HEK293T (cell line): ENCODE data around the gene PHLPP1.

Experiments used
- CTCF ChIA-PET: fragments of 350-600 bp; formaldehyde crosslinking; extraction: SDS; loops from one replicate; lab custom pipeline; 2021; ENCODE audit warnings: antibody characterized with exemption, inconsistent platforms; lab: Yijun Ruan, JAX
- POLR2A ChIA-PET: fragments of 350-600 bp; formaldehyde crosslinking; extraction: SDS; loops from one replicate; lab custom pipeline; 2020; ENCODE audit warnings: antibody characterized with exemption, inconsistent platforms; lab: Yijun Ruan, JAX
- DNase-seq: peaks from one replicate; pipeline ENCODE4 v3.0.0; 2012; ENCODE audit warnings: mixed read lengths; ENCODE audit errors: extremely low spot score
- ARNT ChIP-seq: fragments of 450-650 bp; IDR thresholded peaks from 2 replicates; pipeline ENCODE4 v1.6.1; 2017; ENCODE audit warnings: mild to moderate bottlenecking
- BHLHE40 ChIP-seq: fragments of 450-650 bp; IDR thresholded peaks from 2 replicates; pipeline ENCODE4 v1.6.1; 2016; ENCODE audit warnings: mild to moderate bottlenecking, moderate library complexity, borderline replicate concordance
- CTBP1 ChIP-seq: fragments of 450-650 bp; IDR thresholded peaks from 2 replicates; pipeline ENCODE4 v1.6.1; 2016; ENCODE audit warnings: borderline replicate concordance
- ELF4 ChIP-seq: fragments of 450-650 bp; IDR thresholded peaks from 2 replicates; pipeline ENCODE4 v1.6.1; 2017; ENCODE audit warnings: antibody characterized with exemption
- FOXA1 ChIP-seq: fragments of 450-650 bp; IDR thresholded peaks from 2 replicates; pipeline ENCODE4 v1.6.1; 2016; ENCODE audit warnings: mild to moderate bottlenecking
- FOXK2 ChIP-seq: fragments of 450-650 bp; IDR thresholded peaks from 2 replicates; pipeline ENCODE4 v1.6.1; 2016; ENCODE audit warnings: mild to moderate bottlenecking
- FOXM1 ChIP-seq: fragments of 450-650 bp; IDR thresholded peaks from 2 replicates; pipeline ENCODE4 v1.6.1; 2017; ENCODE audit warnings: mild to moderate bottlenecking, borderline replicate concordance
- HDGF ChIP-seq: fragments of 450-650 bp; IDR thresholded peaks from 2 replicates; pipeline ENCODE4 v1.6.1; 2017; ENCODE audit warnings: antibody characterized with exemption, borderline replicate concordance
- L3MBTL2 ChIP-seq: fragments of 450-650 bp; conservative IDR thresholded peaks from 2 replicates; pipeline ENCODE4 v1.6.1; 2016; ENCODE audit warnings: mild to moderate bottlenecking
- LEF1 ChIP-seq: fragments of 450-650 bp; IDR thresholded peaks from 2 replicates; pipeline ENCODE4 v1.6.1; 2017; ENCODE audit warnings: mild to moderate bottlenecking, borderline replicate concordance
- NFRKB ChIP-seq: fragments of 450-650 bp; IDR thresholded peaks from 2 replicates; pipeline ENCODE4 v1.6.1; 2016; ENCODE audit warnings: mild to moderate bottlenecking, moderate library complexity
- PKNOX1 ChIP-seq: fragments of 450-650 bp; IDR thresholded peaks from 2 replicates; pipeline ENCODE4 v1.6.1; 2016
- SP1 ChIP-seq: fragments of 450-650 bp; IDR thresholded peaks from 2 replicates; pipeline ENCODE4 v1.6.1; 2017
- SUZ12 ChIP-seq: fragments of 450-650 bp; IDR thresholded peaks from 2 replicates; pipeline ENCODE4 v1.6.1; 2016; ENCODE audit warnings: mild to moderate bottlenecking
- TARDBP ChIP-seq: fragments of 450-650 bp; IDR thresholded peaks from 2 replicates; pipeline ENCODE4 v1.6.1; 2016
- ZNF384 ChIP-seq: fragments of 450-650 bp; IDR thresholded peaks from 2 replicates; pipeline ENCODE4 v1.6.1; 2016

Gene PHLPP1

GRCh38 chr18:62829936-62830335 is 114.6 kb downstream of the PHLPP1 start:
- no peak for DNase-seq
- POLR2A ChIA-PET = no interaction called here
- CTCF ChIA-PET = no interaction called here
- no peak for TF ChIP-seq SP1
- no peak for TF ChIP-seq ARNT
- no peak for TF ChIP-seq HDGF
- no peak for TF ChIP-seq FOXA1
- TF ChIP-seq ELF4 = no peak
- no peak for TF ChIP-seq ZNF384
- no peak for TF ChIP-seq L3MBTL2
- TF ChIP-seq PKNOX1 = no peak
- no peak for TF ChIP-seq CTBP1
- no peak for TF ChIP-seq FOXK2
- no peak for TF ChIP-seq SUZ12
- no peak for TF ChIP-seq LEF1
- no peak for TF ChIP-seq TARDBP
- no peak for TF ChIP-seq FOXM1
- TF ChIP-seq BHLHE40 = no peak
- TF ChIP-seq NFRKB = no peak

- POLR2A ChIA-PET = no interaction called here
- DNase-seq = no peak
- CTCF ChIA-PET = no interaction called here
- TF ChIP-seq NFRKB (no peak), FOXK2 (no peak), ELF4 (no peak), FOXA1 (no peak), SP1 (no peak), L3MBTL2 (no peak), FOXM1 (no peak), CTBP1 (no peak), TARDBP (no peak), BHLHE40 (no peak), PKNOX1 (no peak), ARNT (no peak), HDGF (no peak), SUZ12 (no peak), LEF1 (no peak), ZNF384 (no peak)
Observed at GRCh38 chr18:62832282-62832681, 116.9 kb downstream of the PHLPP1 start.

- ChIA-PET POLR2A (no interaction called here), CTCF (no interaction called here)
- no peak for DNase-seq
- TF ChIP-seq ELF4 (no peak), SP1 (no peak), L3MBTL2 (no peak), NFRKB (no peak), BHLHE40 (no peak), ZNF384 (no peak), FOXA1 (no peak), FOXM1 (no peak), PKNOX1 (no peak), FOXK2 (no peak), SUZ12 (no peak), HDGF (no peak), CTBP1 (no peak), LEF1 (no peak), ARNT (no peak), TARDBP (no peak)
Observed at GRCh38 chr18:62833494-62833893, 118.2 kb downstream of the PHLPP1 start.

GRCh38 chr18:62834715-62835114 is 119.4 kb downstream of the PHLPP1 start:
- POLR2A ChIA-PET = no interaction called here
- no peak for DNase-seq
- no peak for TF ChIP-seq FOXK2
- no peak for TF ChIP-seq L3MBTL2
- no peak for TF ChIP-seq PKNOX1
- TF ChIP-seq NFRKB = no peak
- TF ChIP-seq ELF4 = no peak
- TF ChIP-seq SP1 = no peak
- TF ChIP-seq LEF1 = no peak
- TF ChIP-seq FOXA1 = no peak
- TF ChIP-seq FOXM1 = no peak
- no peak for TF ChIP-seq SUZ12
- no peak for TF ChIP-seq CTBP1
- no peak for TF ChIP-seq ZNF384
- no peak for TF ChIP-seq HDGF
- no peak for TF ChIP-seq BHLHE40
- TF ChIP-seq TARDBP = no peak
- CTCF ChIA-PET = no interaction called here

- TF ChIP-seq LEF1 = no peak
- TF ChIP-seq ZNF384 = no peak
- no peak for DNase-seq
- ChIA-PET CTCF (no interaction called here), POLR2A (no interaction called here)
Observed at GRCh38 chr18:62837011-62837410, 121.7 kb downstream of the PHLPP1 start.

- CTCF ChIA-PET = no interaction called here
- no peak for DNase-seq
- TF ChIP-seq SUZ12 (no peak), CTBP1 (no peak), TARDBP (no peak), FOXM1 (no peak), PKNOX1 (no peak)
- POLR2A ChIA-PET = no interaction called here
Observed at GRCh38 chr18:62838475-62839098, 123.2 kb downstream of the PHLPP1 start.
